GM12874 (cell line): ENCODE measurements around the gene SKAP1.

Experiments used
- TF ChIP-seq, protein P1 (sequence below): IDR thresholded peaks from 2 replicates; pipeline ENCODE4 v1.5.1; 2011; ENCODE audit warnings: low read depth, mild to moderate bottlenecking, control low read depth, low read length, moderate library complexity; ENCODE audit not compliant: insufficient read depth

Gene SKAP1

DNA sequence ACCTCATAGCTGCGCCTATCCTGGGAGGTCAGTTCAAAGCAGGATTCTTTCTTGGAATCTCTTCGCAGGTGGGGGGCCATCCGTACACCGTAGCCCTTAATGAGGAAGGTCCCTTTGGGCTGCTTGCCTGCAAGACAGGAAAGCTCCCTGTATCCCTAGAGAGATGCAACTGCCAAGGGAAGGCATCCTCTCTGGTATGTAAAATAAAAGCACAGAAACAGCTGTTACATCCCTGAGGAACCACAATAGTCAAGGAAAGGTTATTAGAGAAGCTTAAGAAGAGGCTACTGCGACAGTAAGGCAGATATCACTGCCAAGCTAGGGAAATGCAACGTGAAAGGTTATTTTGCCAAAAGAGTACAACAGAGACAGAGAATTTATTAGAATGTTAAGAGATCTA is 245.3 kb downstream of the SKAP1 start:
- TF ChIP-seq, protein P1, sequence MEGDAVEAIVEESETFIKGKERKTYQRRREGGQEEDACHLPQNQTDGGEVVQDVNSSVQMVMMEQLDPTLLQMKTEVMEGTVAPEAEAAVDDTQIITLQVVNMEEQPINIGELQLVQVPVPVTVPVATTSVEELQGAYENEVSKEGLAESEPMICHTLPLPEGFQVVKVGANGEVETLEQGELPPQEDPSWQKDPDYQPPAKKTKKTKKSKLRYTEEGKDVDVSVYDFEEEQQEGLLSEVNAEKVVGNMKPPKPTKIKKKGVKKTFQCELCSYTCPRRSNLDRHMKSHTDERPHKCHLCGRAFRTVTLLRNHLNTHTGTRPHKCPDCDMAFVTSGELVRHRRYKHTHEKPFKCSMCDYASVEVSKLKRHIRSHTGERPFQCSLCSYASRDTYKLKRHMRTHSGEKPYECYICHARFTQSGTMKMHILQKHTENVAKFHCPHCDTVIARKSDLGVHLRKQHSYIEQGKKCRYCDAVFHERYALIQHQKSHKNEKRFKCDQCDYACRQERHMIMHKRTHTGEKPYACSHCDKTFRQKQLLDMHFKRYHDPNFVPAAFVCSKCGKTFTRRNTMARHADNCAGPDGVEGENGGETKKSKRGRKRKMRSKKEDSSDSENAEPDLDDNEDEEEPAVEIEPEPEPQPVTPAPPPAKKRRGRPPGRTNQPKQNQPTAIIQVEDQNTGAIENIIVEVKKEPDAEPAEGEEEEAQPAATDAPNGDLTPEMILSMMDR: no peak

DNA sequence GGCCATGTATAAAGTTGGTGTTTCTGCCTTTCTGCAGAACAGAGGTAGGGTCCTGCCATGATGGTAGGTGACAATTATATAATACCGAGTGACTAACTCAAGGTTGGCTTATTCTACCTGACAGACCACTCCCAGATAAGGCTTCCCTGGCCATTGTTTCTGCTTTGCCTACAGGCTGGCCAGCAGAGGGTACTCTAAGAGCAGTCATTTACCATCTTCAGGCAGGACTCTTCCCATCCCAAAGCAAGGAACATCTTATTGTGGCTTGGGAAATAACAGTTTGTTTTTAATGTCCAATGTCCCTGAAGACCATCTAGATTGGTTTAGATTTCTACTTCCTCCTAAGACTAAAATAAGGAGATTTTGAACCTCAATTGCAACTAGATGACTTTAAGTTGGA is 248.4 kb downstream of the SKAP1 start:
- TF ChIP-seq, protein P1: no peak

DNA sequence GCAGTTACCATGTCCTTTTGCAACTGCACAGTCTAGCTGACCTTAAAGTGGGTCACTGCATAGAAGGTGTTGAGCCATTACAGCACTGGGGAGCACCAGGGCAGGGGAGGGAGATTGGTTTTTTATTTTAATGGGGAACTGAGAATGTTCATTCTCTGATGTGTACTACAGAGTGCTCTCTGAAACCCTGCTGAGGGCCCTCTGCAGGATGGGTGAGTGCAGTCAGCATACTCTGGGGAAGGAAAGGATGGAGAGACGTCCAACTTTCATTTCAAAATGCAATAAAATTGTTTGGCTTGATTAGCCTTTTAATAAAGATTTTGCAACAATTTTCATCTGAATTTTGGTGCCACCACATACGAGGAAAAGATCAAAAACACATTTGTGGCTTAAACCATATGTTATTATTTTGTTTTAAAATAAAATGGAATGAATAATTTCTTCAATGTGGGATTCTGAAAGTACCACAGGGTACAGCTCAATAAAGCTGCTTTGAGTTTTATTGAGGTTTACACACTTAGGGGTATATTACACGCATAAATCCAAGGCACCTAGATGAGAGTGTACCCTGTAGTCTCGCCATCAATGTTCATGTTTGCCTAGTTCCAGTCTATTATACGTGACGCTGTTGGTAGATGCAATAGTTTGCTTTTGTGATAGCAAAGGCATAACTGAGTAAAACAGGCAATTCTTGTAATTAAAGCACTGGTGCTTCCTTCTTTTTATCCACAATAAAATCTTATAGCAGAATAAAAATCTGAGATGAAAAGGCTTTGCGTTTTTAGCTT is 249.0 kb downstream of the SKAP1 start:
- TF ChIP-seq, protein P1: no peak

DNA sequence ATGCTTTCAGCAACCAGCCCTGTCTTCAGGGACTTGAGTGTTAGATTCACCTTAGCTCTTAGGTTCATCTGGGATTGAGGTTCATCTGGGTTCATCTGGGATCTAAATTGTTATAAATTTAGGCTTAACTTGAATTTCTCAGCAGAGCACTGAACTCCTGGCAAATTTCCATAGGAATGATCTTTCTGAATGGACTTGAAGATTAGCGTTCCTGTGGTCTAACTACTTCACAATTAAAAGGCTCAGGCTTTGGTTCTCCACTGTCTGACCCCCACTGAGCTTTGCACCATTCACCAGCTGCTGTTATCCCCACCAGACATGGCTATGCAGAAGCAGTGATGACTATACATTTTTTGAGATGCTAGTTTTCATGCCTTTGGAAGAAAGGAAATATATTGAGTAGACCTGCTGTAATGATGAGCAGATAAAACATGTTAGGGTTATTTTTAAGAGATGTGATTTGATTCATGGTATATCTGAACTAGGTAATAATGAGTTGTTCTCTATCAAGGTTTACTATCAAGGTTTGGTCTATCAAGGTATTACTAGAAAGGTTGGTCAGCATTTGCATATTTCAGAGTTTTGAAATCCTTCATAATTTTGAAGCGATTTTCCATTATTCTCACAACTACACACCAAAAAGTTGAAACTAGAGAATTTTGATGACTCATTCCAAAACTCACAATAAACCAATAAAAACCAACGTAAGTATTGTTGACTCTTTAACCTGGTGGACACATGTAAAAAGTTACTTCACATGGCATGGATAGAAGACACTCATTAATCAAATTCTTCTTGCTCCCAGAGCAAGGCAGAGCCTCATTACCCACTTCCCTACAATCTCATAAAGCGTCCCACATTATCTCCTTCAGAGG is 250.7 kb downstream of the SKAP1 start:
- TF ChIP-seq, protein P1: no peak

DNA sequence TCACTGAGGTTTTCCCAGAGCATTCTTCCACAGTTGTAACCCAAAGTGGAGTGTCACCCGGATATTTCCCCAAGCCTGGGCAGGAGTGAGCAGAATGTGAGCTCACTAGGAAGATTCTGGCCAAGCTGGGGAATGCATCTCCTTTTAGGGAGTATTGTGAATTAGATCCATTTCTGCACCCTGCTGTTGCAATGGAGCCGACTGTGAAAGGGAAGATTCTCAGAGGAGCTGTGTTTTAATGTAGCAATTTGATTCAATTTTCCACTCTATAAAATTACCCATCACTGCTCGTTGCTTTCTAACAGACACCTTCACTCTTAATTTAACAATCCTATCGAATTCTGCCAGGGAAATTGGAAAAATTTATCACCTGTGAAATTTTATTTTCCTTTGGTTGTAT is 251.7 kb downstream of the SKAP1 start:
- TF ChIP-seq, protein P1: no peak

DNA sequence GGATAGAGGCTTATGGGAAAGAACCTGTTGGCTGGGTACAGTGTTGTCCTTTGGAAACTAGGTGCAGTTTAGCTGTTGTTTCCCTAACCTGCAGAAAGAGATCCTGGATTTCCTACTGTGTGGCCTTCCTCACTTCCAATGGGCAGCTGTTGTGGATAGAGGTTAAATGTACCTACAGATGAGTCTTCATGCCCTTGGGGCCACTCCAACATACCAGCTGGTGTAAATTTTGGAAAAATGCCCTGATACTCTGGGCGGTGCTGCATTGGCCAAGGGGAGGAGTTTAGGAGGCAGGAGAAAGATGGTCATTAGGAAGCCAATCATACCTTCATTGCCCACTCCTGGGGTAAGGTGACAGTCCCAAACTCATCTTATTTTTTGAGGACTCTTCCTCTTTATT is 252.2 kb downstream of the SKAP1 start:
- TF ChIP-seq, protein P1: no peak

DNA sequence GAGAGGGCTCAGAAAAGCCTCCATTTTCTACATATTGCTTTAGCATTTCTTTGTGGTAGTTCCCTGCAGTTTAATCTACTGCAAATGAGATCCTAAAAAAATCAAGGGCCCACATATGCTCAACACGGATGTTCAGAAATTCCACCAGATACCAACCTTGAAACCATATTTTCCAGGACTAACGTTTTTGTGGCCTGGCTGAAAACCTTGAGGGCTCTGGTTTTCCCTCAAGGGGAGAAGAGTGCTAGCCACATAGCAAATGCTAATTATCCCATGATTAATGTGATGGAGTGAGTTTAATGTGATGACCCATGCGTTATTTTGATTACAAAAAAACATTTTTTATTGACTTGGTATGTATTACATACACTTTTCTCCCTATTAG is 253.6 kb downstream of the SKAP1 start:
- TF ChIP-seq, protein P1: no peak
